HepG2 (cell line): ENCODE data around the gene LGALS8. TPM values are rescaled to one million over a fixed set of nuclear protein-coding genes. Genes with fewer than 3 reads are reported as not detected.
A peak's percentile ranks its signal among the peaks of the same experiment; 100 is the strongest.

Experiments used
- CEBPG ChIP-seq: IDR thresholded peaks from 2 replicates; pipeline ENCODE4 v1.6.1; 2016
- ESRRA ChIP-seq: sonication (generic); formaldehyde crosslinking; IDR thresholded peaks from 2 replicates; pipeline ENCODE4 v1.5.1; 2020; ENCODE audit warnings: mild to moderate bottlenecking, low read depth, missing genetic modification reagents
- KLF9 ChIP-seq: IDR thresholded peaks from 2 replicates; pipeline ENCODE4 v1.6.1; 2016; ENCODE audit warnings: low read depth
- NCOA1 ChIP-seq: sonication (generic); formaldehyde crosslinking; IDR thresholded peaks from 2 replicates; pipeline ENCODE4 v1.9.0; 2021; ENCODE audit warnings: missing genetic modification reagents
- NONO ChIP-seq, 2 experiments: fragments of 450-650 bp in 1 of 2; sonication (generic) in 1 of 2; formaldehyde crosslinking in 1 of 2; IDR thresholded peaks in 1 of 2; conservative IDR thresholded peaks in 1 of 2; 2 replicates each; pipeline versions ENCODE4 v1.6.1 to v1.8.0; 2017 to 2022; ENCODE audit warnings: mild to moderate bottlenecking in 1 of 2, missing genetic modification reagents in 1 of 2, moderate library complexity in 1 of 2
- SOX13 ChIP-seq, 3 experiments: fragments of 450-650 bp in 1 of 3; sonication (generic) in 1 of 3; formaldehyde crosslinking in 1 of 3; IDR thresholded peaks in 2 of 3; conservative IDR thresholded peaks in 1 of 3; 2 replicates each; pipeline versions ENCODE4 v1.5.0 to v1.6.1; 2016 to 2020; ENCODE audit warnings: antibody characterized with exemption in 1 of 3, mild to moderate bottlenecking in 1 of 3, missing compliant biosample characterization in 1 of 3, missing genetic modification reagents in 1 of 3, moderate library complexity in 1 of 3
- ZNF205 ChIP-seq: IDR thresholded peaks from 2 replicates; pipeline ENCODE4 v1.6.1; 2018; ENCODE audit warnings: missing biosample characterization, missing genetic modification reagents
- ZNF296 ChIP-seq: sonication (generic); formaldehyde crosslinking; conservative IDR thresholded peaks from 2 replicates; pipeline ENCODE4 v1.5.0; 2020; ENCODE audit warnings: mild to moderate bottlenecking, missing genetic modification reagents
- ZNF451 ChIP-seq: sonication (generic); formaldehyde crosslinking; IDR thresholded peaks from 2 replicates; pipeline ENCODE4 v1.5.0; 2020; ENCODE audit warnings: mild to moderate bottlenecking, missing genetic modification reagents
- polyA plus RNA-seq, 8 experiments: library from polyadenylated mRNA; depleted of rRNA in 3 of 8; stranded (reverse) in 7 of 8; unstranded in 1 of 8; fragments of >200 nt; fragmentation: Illumina TruSeq in 4 of 8; extraction: Trizol in 4 of 8; gene quantifications; 2 replicates each; pipeline versions ENCODE4 v1.2.1 to v1.2.3, GENCODE V29; 2011 to 2016; ENCODE audit warnings: low read depth in 4 of 8, missing spikeins in 1 of 8, mixed read lengths in 1 of 8; ENCODE audit not compliant: insufficient read depth in 1 of 8
- total RNA-seq, 5 experiments: library from RNA; depleted of rRNA; stranded (reverse); fragments of >200 nt; fragmentation: Illumina TruSeq; extraction: Trizol; gene quantifications; 2 replicates each; pipeline ENCODE4 v1.2.3, GENCODE V29; 2016; ENCODE audit warnings: low read depth in 1 of 5
- TF ChIP-seq, protein P1 (sequence below): sonication (generic); formaldehyde crosslinking; IDR thresholded peaks from 2 replicates; pipeline ENCODE4 v1.5.1; 2020; ENCODE audit warnings: mild to moderate bottlenecking, missing genetic modification reagents
- TF ChIP-seq, protein P2 (sequence below), 2 experiments: sonication (generic) in 1 of 2; formaldehyde crosslinking in 1 of 2; IDR thresholded peaks; 2 replicates each; pipeline versions ENCODE4 v1.5.1 to v1.6.1; 2011 to 2020; ENCODE audit warnings: borderline replicate concordance in 1 of 2, low read depth in 1 of 2, low read length in 1 of 2, mild to moderate bottlenecking in 1 of 2, missing genetic modification reagents in 1 of 2, moderate library complexity in 1 of 2
- TF ChIP-seq, protein P3 (sequence below): sonication (generic); formaldehyde crosslinking; IDR thresholded peaks from 2 replicates; pipeline ENCODE4 v1.4.0; 2020; ENCODE audit warnings: mild to moderate bottlenecking, missing genetic modification reagents
- TF ChIP-seq, protein P4 (sequence below): sonication (generic); formaldehyde crosslinking; IDR thresholded peaks from 2 replicates; pipeline ENCODE4 v1.4.0; 2020; ENCODE audit warnings: missing genetic modification reagents, mild to moderate bottlenecking, borderline replicate concordance
- TF ChIP-seq, protein P5 (sequence below): sonication (generic); formaldehyde crosslinking; IDR thresholded peaks from 2 replicates; pipeline ENCODE4 v1.4.0; 2020; ENCODE audit warnings: mild to moderate bottlenecking, missing genetic modification reagents
- TF ChIP-seq, protein P6 (sequence below): sonication (generic); formaldehyde crosslinking; IDR thresholded peaks from 2 replicates; pipeline ENCODE4 v1.4.0; 2020; ENCODE audit warnings: missing genetic modification reagents
- TF ChIP-seq, protein P7 (sequence below): sonication (generic); formaldehyde crosslinking; IDR thresholded peaks from 2 replicates; pipeline ENCODE4 v1.4.0; 2020; ENCODE audit warnings: missing genetic modification reagents

The LGALS8 gene
- total and polyA plus RNA-seq, 2 of the 13 experiments (the other 11 are each of a cell fraction or from before 2014, with no cell fraction given): 29.3 to 185 TPM

DNA sequence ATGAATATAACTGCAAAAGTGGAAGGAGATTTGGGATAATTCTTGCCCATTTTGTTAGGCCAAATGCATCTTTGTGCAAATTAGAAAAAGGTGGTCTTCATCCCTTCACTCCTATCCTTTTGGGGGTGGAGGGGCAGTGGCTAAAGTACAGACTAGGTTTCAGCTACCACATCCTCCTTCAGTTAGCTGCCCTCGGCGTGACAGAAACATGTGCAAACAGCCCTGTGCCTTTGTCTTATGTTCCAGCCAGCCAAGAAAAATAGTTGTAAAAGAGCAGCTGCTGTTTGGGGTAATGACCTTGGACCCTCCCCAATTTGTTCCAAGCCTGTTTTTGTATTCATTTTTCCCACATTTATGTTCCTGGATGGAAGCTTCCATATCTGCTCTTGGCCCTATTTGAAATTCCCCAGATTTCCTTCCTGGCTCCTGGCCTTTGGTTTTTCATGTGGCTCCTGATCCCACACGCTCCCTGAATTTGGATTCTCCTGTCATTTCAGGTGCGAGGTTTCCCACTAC lies 8.3 kb upstream of the LGALS8 start (continued):
- TF ChIP-seq, protein P1, sequence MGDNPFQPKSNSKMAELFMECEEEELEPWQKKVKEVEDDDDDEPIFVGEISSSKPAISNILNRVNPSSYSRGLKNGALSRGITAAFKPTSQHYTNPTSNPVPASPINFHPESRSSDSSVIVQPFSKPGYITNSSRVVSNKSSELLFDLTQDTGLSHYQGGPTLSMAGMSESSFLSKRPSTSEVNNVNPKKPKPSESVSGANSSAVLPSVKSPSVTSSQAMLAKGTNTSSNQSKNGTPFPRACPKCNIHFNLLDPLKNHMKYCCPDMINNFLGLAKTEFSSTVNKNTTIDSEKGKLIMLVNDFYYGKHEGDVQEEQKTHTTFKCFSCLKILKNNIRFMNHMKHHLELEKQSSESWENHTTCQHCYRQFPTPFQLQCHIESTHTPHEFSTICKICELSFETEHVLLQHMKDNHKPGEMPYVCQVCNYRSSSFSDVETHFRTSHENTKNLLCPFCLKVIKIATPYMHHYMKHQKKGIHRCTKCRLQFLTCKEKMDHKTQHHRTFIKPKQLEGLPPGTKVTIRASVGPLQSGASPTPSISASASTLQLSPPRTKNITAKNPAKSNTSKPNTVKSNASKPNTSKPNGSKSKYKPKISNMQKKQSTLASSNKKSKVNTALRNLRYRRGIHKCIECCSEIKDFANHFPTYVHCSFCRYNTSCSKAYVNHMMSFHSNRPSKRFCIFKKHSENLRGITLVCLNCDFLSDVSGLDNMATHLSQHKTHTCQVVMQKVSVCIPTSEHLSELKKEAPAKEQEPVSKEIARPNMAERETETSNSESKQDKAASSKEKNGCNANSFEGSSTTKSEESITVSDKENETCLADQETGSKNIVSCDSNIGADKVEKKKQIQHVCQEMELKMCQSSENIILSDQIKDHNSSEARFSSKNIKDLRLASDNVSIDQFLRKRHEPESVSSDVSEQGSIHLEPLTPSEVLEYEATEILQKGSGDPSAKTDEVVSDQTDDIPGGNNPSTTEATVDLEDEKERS (CRISPR knock-in tag): no peak
- TF ChIP-seq, protein P2, sequence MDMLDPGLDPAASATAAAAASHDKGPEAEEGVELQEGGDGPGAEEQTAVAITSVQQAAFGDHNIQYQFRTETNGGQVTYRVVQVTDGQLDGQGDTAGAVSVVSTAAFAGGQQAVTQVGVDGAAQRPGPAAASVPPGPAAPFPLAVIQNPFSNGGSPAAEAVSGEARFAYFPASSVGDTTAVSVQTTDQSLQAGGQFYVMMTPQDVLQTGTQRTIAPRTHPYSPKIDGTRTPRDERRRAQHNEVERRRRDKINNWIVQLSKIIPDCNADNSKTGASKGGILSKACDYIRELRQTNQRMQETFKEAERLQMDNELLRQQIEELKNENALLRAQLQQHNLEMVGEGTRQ (IDR thresholded peaks at IDR 0.05; ENCODE audit: low read depth, low read length): no peak
- TF ChIP-seq, protein P2 (CRISPR knock-in tag; IDR thresholded peaks at IDR 0.05; ENCODE audit: borderline replicate concordance): no peak
- TF ChIP-seq, protein P3, sequence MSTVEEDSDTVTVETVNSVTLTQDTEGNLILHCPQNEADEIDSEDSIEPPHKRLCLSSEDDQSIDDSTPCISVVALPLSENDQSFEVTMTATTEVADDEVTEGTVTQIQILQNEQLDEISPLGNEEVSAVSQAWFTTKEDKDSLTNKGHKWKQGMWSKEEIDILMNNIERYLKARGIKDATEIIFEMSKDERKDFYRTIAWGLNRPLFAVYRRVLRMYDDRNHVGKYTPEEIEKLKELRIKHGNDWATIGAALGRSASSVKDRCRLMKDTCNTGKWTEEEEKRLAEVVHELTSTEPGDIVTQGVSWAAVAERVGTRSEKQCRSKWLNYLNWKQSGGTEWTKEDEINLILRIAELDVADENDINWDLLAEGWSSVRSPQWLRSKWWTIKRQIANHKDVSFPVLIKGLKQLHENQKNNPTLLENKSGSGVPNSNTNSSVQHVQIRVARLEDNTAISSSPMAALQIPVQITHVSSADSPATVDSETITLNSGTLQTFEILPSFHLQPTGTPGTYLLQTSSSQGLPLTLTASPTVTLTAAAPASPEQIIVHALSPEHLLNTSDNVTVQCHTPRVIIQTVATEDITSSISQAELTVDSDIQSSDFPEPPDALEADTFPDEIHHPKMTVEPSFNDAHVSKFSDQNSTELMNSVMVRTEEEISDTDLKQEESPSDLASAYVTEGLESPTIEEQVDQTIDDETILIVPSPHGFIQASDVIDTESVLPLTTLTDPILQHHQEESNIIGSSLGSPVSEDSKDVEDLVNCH (CRISPR knock-in tag): no peak
- no peak for TF ChIP-seq KLF9
- no peak for TF ChIP-seq NCOA1 (CRISPR knock-in tag)
- peak; percentile 63 for TF ChIP-seq SOX13 (IDR thresholded peaks at IDR 0.05)
- TF ChIP-seq SOX13 (CRISPR knock-in tag; conservative IDR thresholded peaks at IDR 0.05 in 1 of 2, IDR thresholded peaks at IDR 0.05 in 1 of 2): peak in 1 of 2 experiments; percentile 57; a peak in 2 of 4 replicates
- no peak for TF ChIP-seq ESRRA (CRISPR knock-in tag)
- TF ChIP-seq ZNF451: no peak
- TF ChIP-seq ZNF296 (CRISPR knock-in tag): no peak
- TF ChIP-seq CEBPG (CRISPR knock-in tag): 0 out of 2 replicates have a peak, but pooled peaks have one; percentile 3
- TF ChIP-seq, protein P4, sequence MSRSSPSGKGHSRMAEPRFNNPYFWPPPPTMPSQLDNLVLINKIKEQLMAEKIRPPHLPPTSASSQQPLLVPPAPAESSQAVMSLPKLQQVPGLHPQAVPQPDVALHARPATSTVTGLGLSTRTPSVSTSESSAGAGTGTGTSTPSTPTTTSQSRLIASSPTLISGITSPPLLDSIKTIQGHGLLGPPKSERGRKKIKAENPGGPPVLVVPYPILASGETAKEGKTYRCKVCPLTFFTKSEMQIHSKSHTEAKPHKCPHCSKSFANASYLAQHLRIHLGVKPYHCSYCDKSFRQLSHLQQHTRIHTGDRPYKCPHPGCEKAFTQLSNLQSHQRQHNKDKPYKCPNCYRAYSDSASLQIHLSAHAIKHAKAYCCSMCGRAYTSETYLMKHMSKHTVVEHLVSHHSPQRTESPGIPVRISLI (CRISPR knock-in tag): no peak
- TF ChIP-seq, protein P5, sequence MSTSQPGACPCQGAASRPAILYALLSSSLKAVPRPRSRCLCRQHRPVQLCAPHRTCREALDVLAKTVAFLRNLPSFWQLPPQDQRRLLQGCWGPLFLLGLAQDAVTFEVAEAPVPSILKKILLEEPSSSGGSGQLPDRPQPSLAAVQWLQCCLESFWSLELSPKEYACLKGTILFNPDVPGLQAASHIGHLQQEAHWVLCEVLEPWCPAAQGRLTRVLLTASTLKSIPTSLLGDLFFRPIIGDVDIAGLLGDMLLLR (CRISPR knock-in tag): no peak
- peak; percentile 79; the same call in 1 of the 2 replicates for TF ChIP-seq ZNF205 (CRISPR knock-in tag)
- no peak for TF ChIP-seq NONO (IDR thresholded peaks at IDR 0.05)
- no peak for TF ChIP-seq NONO (CRISPR knock-in tag; conservative IDR thresholded peaks at IDR 0.05)
- TF ChIP-seq, protein P6, sequence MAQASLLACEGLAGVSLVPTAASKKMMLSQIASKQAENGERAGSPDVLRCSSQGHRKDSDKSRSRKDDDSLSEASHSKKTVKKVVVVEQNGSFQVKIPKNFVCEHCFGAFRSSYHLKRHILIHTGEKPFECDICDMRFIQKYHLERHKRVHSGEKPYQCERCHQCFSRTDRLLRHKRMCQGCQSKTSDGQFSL: 0 out of 2 replicates have a peak, but pooled peaks have one; percentile 25
- TF ChIP-seq, protein P7, sequence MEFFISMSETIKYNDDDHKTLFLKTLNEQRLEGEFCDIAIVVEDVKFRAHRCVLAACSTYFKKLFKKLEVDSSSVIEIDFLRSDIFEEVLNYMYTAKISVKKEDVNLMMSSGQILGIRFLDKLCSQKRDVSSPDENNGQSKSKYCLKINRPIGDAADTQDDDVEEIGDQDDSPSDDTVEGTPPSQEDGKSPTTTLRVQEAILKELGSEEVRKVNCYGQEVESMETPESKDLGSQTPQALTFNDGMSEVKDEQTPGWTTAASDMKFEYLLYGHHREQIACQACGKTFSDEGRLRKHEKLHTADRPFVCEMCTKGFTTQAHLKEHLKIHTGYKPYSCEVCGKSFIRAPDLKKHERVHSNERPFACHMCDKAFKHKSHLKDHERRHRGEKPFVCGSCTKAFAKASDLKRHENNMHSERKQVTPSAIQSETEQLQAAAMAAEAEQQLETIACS (CRISPR knock-in tag): no peak
